ENCODE results near the gene GRIK3. TPM values are rescaled to one million over a fixed set of nuclear protein-coding genes. Genes with fewer than 3 reads are reported as not detected.

GRIK3 gene
- total RNA-seq, 1 experiment from 2014 or later = not detected

DNA sequence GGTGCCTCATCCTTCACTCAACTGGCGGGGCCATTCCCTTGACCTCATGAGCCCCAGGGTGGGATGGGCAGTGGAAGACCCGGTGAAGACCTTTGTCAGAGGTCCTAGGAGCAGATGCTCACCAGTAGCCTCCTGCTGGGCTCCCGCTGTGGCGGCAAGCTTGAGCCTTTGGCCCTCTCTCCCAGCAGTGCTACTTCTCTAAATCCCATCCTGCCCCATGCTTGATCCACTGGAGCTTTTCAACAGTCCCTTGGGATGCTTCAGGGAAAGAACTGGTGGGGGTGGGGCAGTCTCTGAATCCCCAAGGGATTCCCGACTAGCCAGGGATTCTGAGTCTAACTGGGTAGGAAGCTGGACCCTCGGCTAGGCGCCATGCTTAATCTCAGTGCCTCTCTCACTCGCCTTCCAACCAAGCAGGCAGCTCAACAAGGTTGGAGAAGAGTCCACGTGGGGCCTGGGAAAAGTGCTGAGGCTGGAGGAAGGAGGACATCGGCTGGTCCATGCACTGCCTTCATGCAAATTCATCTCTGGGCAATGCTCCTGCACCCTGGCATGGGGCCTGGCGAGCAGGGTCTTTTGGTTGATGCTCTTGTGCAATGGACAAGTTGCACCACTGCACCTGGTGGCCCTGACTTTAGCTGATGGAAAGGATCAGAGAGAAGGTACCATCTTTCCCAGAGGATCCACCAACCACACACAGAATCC lies 190.3 kb downstream of the GRIK3 start:
- intact Hi-C loops (cut with micrococcal nuclease) = no loop called here
- no TSS peak for BruUV-seq (replicated peaks)
- CTCF ChIA-PET = no interaction called here

DNA sequence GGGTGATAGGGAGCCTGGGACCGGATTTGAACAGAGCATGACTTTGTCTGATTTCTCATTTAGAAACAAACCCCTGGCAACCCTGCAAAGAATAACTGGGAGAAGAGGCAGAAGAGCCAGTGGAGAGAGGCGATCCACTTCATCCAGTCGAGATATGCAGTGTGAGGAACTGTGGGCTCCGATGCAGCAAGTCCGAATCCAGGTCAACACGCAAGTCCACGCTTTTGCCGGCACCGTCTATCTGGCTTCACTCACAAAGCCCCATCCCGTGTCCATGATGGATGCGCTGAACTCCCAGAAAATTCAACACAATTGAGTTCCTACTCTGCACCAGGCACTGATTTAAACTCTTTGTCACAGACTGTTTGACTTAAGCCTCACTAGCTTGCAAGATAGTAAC lies 191.3 kb downstream of the GRIK3 start:
- H3K79me2 ChIP-seq (ENCODE audit: low read length) = no peaks in the 10 kb centered on the region
- H4K20me1 ChIP-seq (ENCODE audit: low read length) = no peaks in the 10 kb centered on the region
- no peak overlapping the region for H2AFZ ChIP-seq (ENCODE audit: low read length)
- H3K27me3 ChIP-seq (ENCODE audit: low read length) = peaks cover 66% of the 10 kb centered on the region
- no peak overlapping the region for H3K27ac ChIP-seq (ENCODE audit: low read length)
- ChIA-PET POLR2A (ENCODE audit: unreplicated experiment) (no interaction called here), CTCF (no interaction called here)
- TF ChIP-seq, protein P1, sequence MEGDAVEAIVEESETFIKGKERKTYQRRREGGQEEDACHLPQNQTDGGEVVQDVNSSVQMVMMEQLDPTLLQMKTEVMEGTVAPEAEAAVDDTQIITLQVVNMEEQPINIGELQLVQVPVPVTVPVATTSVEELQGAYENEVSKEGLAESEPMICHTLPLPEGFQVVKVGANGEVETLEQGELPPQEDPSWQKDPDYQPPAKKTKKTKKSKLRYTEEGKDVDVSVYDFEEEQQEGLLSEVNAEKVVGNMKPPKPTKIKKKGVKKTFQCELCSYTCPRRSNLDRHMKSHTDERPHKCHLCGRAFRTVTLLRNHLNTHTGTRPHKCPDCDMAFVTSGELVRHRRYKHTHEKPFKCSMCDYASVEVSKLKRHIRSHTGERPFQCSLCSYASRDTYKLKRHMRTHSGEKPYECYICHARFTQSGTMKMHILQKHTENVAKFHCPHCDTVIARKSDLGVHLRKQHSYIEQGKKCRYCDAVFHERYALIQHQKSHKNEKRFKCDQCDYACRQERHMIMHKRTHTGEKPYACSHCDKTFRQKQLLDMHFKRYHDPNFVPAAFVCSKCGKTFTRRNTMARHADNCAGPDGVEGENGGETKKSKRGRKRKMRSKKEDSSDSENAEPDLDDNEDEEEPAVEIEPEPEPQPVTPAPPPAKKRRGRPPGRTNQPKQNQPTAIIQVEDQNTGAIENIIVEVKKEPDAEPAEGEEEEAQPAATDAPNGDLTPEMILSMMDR (conservative IDR thresholded peaks at IDR 0.05; ENCODE audit: low read depth, low read length) = no peak
- TF ChIP-seq EZH2phosphoT487 (IDR thresholded peaks at IDR 0.05; ENCODE audit: borderline replicate concordance, low read length) (no peak), EZH2 (IDR thresholded peaks at IDR 0.05; ENCODE audit: low read length, unreplicated experiment) (no peak)
- DNase-seq (no peak), ATAC-seq (no peak)
- intact Hi-C loops (cut with micrococcal nuclease) = no loop called here
- H3K9me3 ChIP-seq (ENCODE audit: low read length) = no peaks in the 10 kb centered on the region
- no peak overlapping the region for H3K4me3 ChIP-seq (ENCODE audit: low read length)
- H3K9ac ChIP-seq (ENCODE audit: low read length) = no peak overlapping the region
- H3K9me2 ChIP-seq (replicated peaks; ENCODE audit: low read length) = no peaks in the 10 kb centered on the region
- H3K36me3 ChIP-seq (ENCODE audit: low read depth, low read length) = no peaks in the 10 kb centered on the region
- H3K4me1 ChIP-seq (ENCODE audit: insufficient read depth, low read length) = no peaks in the 10 kb centered on the region
- no peak overlapping the region for H3K4me2 ChIP-seq (ENCODE audit: low read length)
- no TSS peak for BruUV-seq (replicated peaks)
- no peaks in the 10 kb centered on the region for H3F3A ChIP-seq (ENCODE audit: low read length, unreplicated experiment)

More for the DNA sequence above, 190.3 kb downstream of the GRIK3 start:
- ATAC-seq = no peak
- Histone ChIP-seq H4K20me1 (ENCODE audit: low read length) (no peaks in the 10 kb centered on the region), H2AFZ (ENCODE audit: low read length) (no peak overlapping the region), H3K4me3 (ENCODE audit: low read length) (no peak overlapping the region), H3K9me2 (replicated peaks; ENCODE audit: low read length) (no peaks in the 10 kb centered on the region), H3K4me1 (ENCODE audit: insufficient read depth, low read length) (no peaks in the 10 kb centered on the region), H3F3A (ENCODE audit: low read length, unreplicated experiment) (no peaks in the 10 kb centered on the region), H3K9ac (ENCODE audit: low read length) (no peak overlapping the region), H3K79me2 (ENCODE audit: low read length) (no peaks in the 10 kb centered on the region), H3K27me3 (ENCODE audit: low read length) (peaks cover 57% of the 10 kb centered on the region), H3K4me2 (ENCODE audit: low read length) (no peak overlapping the region), H3K9me3 (ENCODE audit: low read length) (no peaks in the 10 kb centered on the region), H3K27ac (ENCODE audit: low read length) (no peak overlapping the region), H3K36me3 (ENCODE audit: low read depth, low read length) (no peaks in the 10 kb centered on the region)
- TF ChIP-seq, protein P1 (conservative IDR thresholded peaks at IDR 0.05; ENCODE audit: low read depth, low read length) = no peak
- TF ChIP-seq EZH2phosphoT487 (IDR thresholded peaks at IDR 0.05; ENCODE audit: borderline replicate concordance, low read length) (no peak), EZH2 (IDR thresholded peaks at IDR 0.05; ENCODE audit: low read length, unreplicated experiment) (no peak)
- POLR2A ChIA-PET (ENCODE audit: unreplicated experiment) = no interaction called here
- no peak for DNase-seq

GRCh38 chr1:36842448-36842847 lies 191.9 kb downstream of the GRIK3 start:
- no peak overlapping the region for H3K4me2 ChIP-seq (ENCODE audit: low read length)
- no peak overlapping the region for H3K9ac ChIP-seq (ENCODE audit: low read length)
- H3K27me3 ChIP-seq (ENCODE audit: low read length) = peaks cover 66% of the 10 kb centered on the region
- no TSS peak for BruUV-seq (replicated peaks)
- no peaks in the 10 kb centered on the region for H3K79me2 ChIP-seq (ENCODE audit: low read length)
- CTCF ChIA-PET = no interaction called here
- H3K9me3 ChIP-seq (ENCODE audit: low read length) = no peaks in the 10 kb centered on the region
- ATAC-seq = no peak
- no peaks in the 10 kb centered on the region for H4K20me1 ChIP-seq (ENCODE audit: low read length)
- no peak overlapping the region for H2AFZ ChIP-seq (ENCODE audit: low read length)
- DNase-seq = no peak
- no peak overlapping the region for H3K27ac ChIP-seq (ENCODE audit: low read length)
- no peaks in the 10 kb centered on the region for H3F3A ChIP-seq (ENCODE audit: low read length, unreplicated experiment)
- POLR2A ChIA-PET (ENCODE audit: unreplicated experiment) = no interaction called here
- H3K4me3 ChIP-seq (ENCODE audit: low read length) = no peak overlapping the region
- H3K36me3 ChIP-seq (ENCODE audit: low read depth, low read length) = no peaks in the 10 kb centered on the region
- TF ChIP-seq, protein P1 (conservative IDR thresholded peaks at IDR 0.05; ENCODE audit: low read depth, low read length) = no peak
- no peak for TF ChIP-seq EZH2 (IDR thresholded peaks at IDR 0.05; ENCODE audit: low read length, unreplicated experiment)
- no peak for TF ChIP-seq EZH2phosphoT487 (IDR thresholded peaks at IDR 0.05; ENCODE audit: borderline replicate concordance, low read length)
- H3K4me1 ChIP-seq (ENCODE audit: insufficient read depth, low read length) = no peaks in the 10 kb centered on the region
- no peaks in the 10 kb centered on the region for H3K9me2 ChIP-seq (replicated peaks; ENCODE audit: low read length)
- intact Hi-C loops (cut with micrococcal nuclease) = no loop called here
